ENCODE measurements around the gene NCBP2L.
"Not testable (repeated sequence)": the region's sequence is repeated elsewhere in the genome, so short reads cannot be mapped to it uniquely, and the experiment has no call there.

Gene NCBP2L

GRCh38 chrX:107776649-107777535 lies 641 bp upstream of the NCBP2L start:
- no peak for TF ChIP-seq JUND (IDR thresholded peaks at IDR 0.05; ENCODE audit: low read depth)
- peak; percentile 33 to 85 for DNase-seq (ENCODE audit: low read depth in 1 of 2, low spot score in 1 of 2)
- in situ Hi-C loops (cut with HindIII; ENCODE audit: low pct_unique_long_range_greater_than_20kb, low sequenced_read_pairs) = no loop called here

GRCh38 chrX:107780525-107780924 lies 3.0 kb downstream of the NCBP2L start:
- TF ChIP-seq JUND (IDR thresholded peaks at IDR 0.05; ENCODE audit: low read depth) = no peak
- in situ Hi-C loops (cut with HindIII; ENCODE audit: low pct_unique_long_range_greater_than_20kb, low sequenced_read_pairs) = no loop called here
- DNase-seq (ENCODE audit: low read depth in 1 of 2, low spot score in 1 of 2) = no peak

- no peak for TF ChIP-seq JUND (IDR thresholded peaks at IDR 0.05; ENCODE audit: low read depth)
- in situ Hi-C loops (cut with HindIII; ENCODE audit: low pct_unique_long_range_greater_than_20kb, low sequenced_read_pairs) = no loop called here
Observed at GRCh38 chrX:107787827-107788226, 10.3 kb downstream of the NCBP2L start.

GRCh38 chrX:107804427-107804826 lies 26.9 kb downstream of the NCBP2L start:
- in situ Hi-C loops (cut with HindIII; ENCODE audit: low pct_unique_long_range_greater_than_20kb, low sequenced_read_pairs) = no loop called here
- no peak for DNase-seq (ENCODE audit: low read depth in 1 of 2, low spot score in 1 of 2)
- no peak for TF ChIP-seq JUND (IDR thresholded peaks at IDR 0.05; ENCODE audit: low read depth)

More at GRCh38 chrX:107787827-107788226, 10.3 kb downstream of the NCBP2L start:
- DNase-seq (ENCODE audit: low read depth in 1 of 2, low spot score in 1 of 2) = no peak

GRCh38 chrX:107805179-107805578 lies 27.6 kb downstream of the NCBP2L start:
- DNase-seq (ENCODE audit: low read depth in 1 of 2, low spot score in 1 of 2) = no peak
- in situ Hi-C loops (cut with HindIII; ENCODE audit: low pct_unique_long_range_greater_than_20kb, low sequenced_read_pairs) = no loop called here
- TF ChIP-seq JUND (IDR thresholded peaks at IDR 0.05; ENCODE audit: low read depth) = no peak

- DNase-seq (ENCODE audit: low read depth in 1 of 2, low spot score in 1 of 2); in situ Hi-C loops (cut with HindIII; ENCODE audit: low pct_unique_long_range_greater_than_20kb, low sequenced_read_pairs): not testable (repeated sequence)
Observed at GRCh38 chrX:107810053-107810452, 32.5 kb downstream of the NCBP2L start.

GRCh38 chrX:107818900-107819521 lies 41.5 kb downstream of the NCBP2L start:
- in situ Hi-C loops (cut with HindIII; ENCODE audit: low pct_unique_long_range_greater_than_20kb, low sequenced_read_pairs) = no loop called here
- DNase-seq (ENCODE audit: low read depth in 1 of 2, low spot score in 1 of 2) = no peak
- no peak for TF ChIP-seq JUND (IDR thresholded peaks at IDR 0.05; ENCODE audit: low read depth)

- no peak for TF ChIP-seq JUND (IDR thresholded peaks at IDR 0.05; ENCODE audit: low read depth)
- DNase-seq (ENCODE audit: low read depth in 1 of 2, low spot score in 1 of 2) = peak in 1 of 2 experiments; percentile 18
- in situ Hi-C loops (cut with HindIII; ENCODE audit: low pct_unique_long_range_greater_than_20kb, low sequenced_read_pairs) = no loop called here
Observed at GRCh38 chrX:107823042-107823441, 45.5 kb downstream of the NCBP2L start.

GRCh38 chrX:107823456-107823855 lies 45.9 kb downstream of the NCBP2L start:
- no peak for TF ChIP-seq JUND (IDR thresholded peaks at IDR 0.05; ENCODE audit: low read depth)
- in situ Hi-C loops (cut with HindIII; ENCODE audit: low pct_unique_long_range_greater_than_20kb, low sequenced_read_pairs) = no loop called here
- DNase-seq (ENCODE audit: low read depth in 1 of 2, low spot score in 1 of 2) = no peak

GRCh38 chrX:107825698-107826237 lies 48.2 kb downstream of the NCBP2L start, which contains the start of gene MID2:
TSS of gene MID2 (plus strand) at chrX:107825866. CDS start at chrX:107826427, 561 bp downstream.
- no peak for TF ChIP-seq JUND (IDR thresholded peaks at IDR 0.05; ENCODE audit: low read depth)
- in situ Hi-C loops (cut with HindIII; ENCODE audit: low pct_unique_long_range_greater_than_20kb, low sequenced_read_pairs) = no loop called here
- DNase-seq (ENCODE audit: low read depth in 1 of 2, low spot score in 1 of 2) = peak; percentile 21 to 73

- no peak for TF ChIP-seq JUND (IDR thresholded peaks at IDR 0.05; ENCODE audit: low read depth)
- in situ Hi-C loops (cut with HindIII; ENCODE audit: low pct_unique_long_range_greater_than_20kb, low sequenced_read_pairs) = no loop called here
- DNase-seq (ENCODE audit: low read depth in 1 of 2, low spot score in 1 of 2) = peak in 1 of 2 experiments; percentile 30
Observed at GRCh38 chrX:107826238-107827029, 48.9 kb downstream of the NCBP2L start.
